Bone marrow (tissue), 2 donors: Measurements from ENCODE around the gene SLC1A3.

Experiments used
- DNase-seq, 2 donors: peaks; one replicate each; lab custom pipeline; 2025; lab: John Stamatoyannopoulos, UW

The SLC1A3 gene

GRCh38 chr5:36685631-36686288 lies 79.4 kb downstream of the SLC1A3 start:
- peak in 1 of 2 donors; percentile 11 for DNase-seq

GRCh38 chr5:36686881-36687280 lies 80.5 kb downstream of the SLC1A3 start:
- no peak for DNase-seq

- DNase-seq: no peak
Observed at GRCh38 chr5:36688722-36689121, 82.3 kb downstream of the SLC1A3 start.

GRCh38 chr5:36689225-36689624 lies 82.8 kb downstream of the SLC1A3 start:
- DNase-seq: peak; percentile 14 to 37

GRCh38 chr5:36690041-36690961 lies 83.9 kb downstream of the SLC1A3 start:
- DNase-seq: peak; percentile 50 to 52

- DNase-seq: no peak
Observed at GRCh38 chr5:36691226-36691625, 84.8 kb downstream of the SLC1A3 start.

GRCh38 chr5:36691696-36692371 lies 85.4 kb downstream of the SLC1A3 start:
- no peak for DNase-seq

- peak; percentile 28 to 65 for DNase-seq
Observed at GRCh38 chr5:36692791-36693763, 86.7 kb downstream of the SLC1A3 start.

- no peak for DNase-seq
Observed at GRCh38 chr5:36694351-36694750, 87.9 kb downstream of the SLC1A3 start.

- peak in 1 of 2 donors; percentile 27 for DNase-seq
Observed at GRCh38 chr5:36696059-36696673, 89.8 kb downstream of the SLC1A3 start.

- no peak for DNase-seq
Observed at GRCh38 chr5:36698031-36698430, 91.6 kb downstream of the SLC1A3 start.

GRCh38 chr5:36701085-36701698 lies 94.8 kb downstream of the SLC1A3 start:
- DNase-seq: no peak

GRCh38 chr5:36703245-36703860 lies 96.9 kb downstream of the SLC1A3 start:
- no peak for DNase-seq

GRCh38 chr5:36704131-36704530 lies 97.7 kb downstream of the SLC1A3 start:
- no peak for DNase-seq

GRCh38 chr5:36705055-36705454 lies 98.6 kb downstream of the SLC1A3 start:
- DNase-seq: no peak

- no peak for DNase-seq
Observed at GRCh38 chr5:36706662-36707061, 100.3 kb downstream of the SLC1A3 start.

- no peak for DNase-seq
Observed at GRCh38 chr5:36708996-36709395, 102.6 kb downstream of the SLC1A3 start.

- no peak for DNase-seq
Observed at GRCh38 chr5:36710039-36710438, 103.6 kb downstream of the SLC1A3 start.

GRCh38 chr5:36712706-36713105 lies 106.3 kb downstream of the SLC1A3 start:
- no peak for DNase-seq

- DNase-seq: no peak
Observed at GRCh38 chr5:36713541-36713940, 107.1 kb downstream of the SLC1A3 start.
